ENCODE results near the gene SYTL1. TPM values are rescaled to one million over a fixed set of nuclear protein-coding genes. Genes with fewer than 3 reads are reported as not detected.

SYTL1 gene
- polyA plus RNA-seq, 1 donor from 2014 or later = not detected

DNA sequence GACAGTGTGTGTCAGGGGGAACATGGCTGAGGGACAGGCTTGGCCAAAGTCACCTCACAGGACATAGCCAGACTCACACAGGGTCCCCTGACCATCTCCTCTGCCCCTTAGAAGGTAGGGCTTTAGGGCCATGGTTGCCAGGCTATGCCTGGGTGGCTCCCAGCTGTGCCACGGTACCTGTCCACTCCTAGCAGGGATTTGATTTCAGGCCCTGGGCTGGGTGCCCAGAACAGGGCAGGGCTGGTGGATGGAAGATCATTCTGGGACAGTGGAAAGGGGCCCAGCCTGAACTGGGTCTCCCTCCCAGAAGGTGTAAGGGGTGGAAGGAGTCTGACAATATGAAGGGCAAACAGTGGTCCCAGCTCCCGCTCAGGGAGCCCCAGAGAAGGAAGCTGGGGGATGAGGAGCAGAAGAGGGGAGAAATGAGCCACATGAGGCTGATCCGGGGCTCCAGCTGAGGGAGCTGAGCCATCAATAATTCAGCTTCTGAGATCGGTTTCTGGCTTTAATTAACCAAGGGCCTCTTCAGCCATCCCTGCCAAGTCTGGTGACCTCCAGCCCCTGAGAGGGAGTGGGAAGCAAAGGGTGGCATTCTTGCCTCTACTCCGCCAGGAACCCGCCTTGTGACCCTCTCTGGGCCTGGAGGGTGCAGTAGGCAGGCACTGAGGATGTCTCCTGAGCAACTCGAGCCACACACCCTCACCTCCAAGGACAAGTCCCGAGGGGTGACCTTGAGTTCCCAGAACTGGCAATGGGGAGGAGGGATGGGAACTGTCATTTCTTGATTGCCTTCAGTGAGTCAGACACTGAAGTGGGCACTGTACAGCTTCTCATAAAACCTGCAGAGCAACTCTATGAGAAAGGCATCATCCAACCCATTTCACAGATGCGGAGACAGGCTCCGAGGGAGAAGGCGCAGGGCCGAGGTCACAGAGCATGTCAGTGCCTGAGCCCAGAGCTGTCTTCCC lies 39.2 kb downstream of the SYTL1 start:
- Histone ChIP-seq H3K27me3 (ENCODE audit: insufficient read depth, low read depth, low read length) (peaks cover 10% of the 10 kb centered on the region), H3K4me2 (ENCODE audit: low read length) (no peak overlapping the region), H3K27ac (ENCODE audit: low read length) (no peak overlapping the region), H4K20me1 (ENCODE audit: insufficient read depth) (no peaks in the 10 kb centered on the region), H3K9me3 (ENCODE audit: low read length) (no peaks in the 10 kb centered on the region), H3K9ac (ENCODE audit: low read length) (no peak overlapping the region), H3F3A (ENCODE audit: insufficient read depth, low read length, poor library complexity, severe bottlenecking) (no peaks in the 10 kb centered on the region), H3K79me2 (replicated peaks; ENCODE audit: insufficient read depth, low read length) (no peaks in the 10 kb centered on the region), H3K36me3 (ENCODE audit: insufficient read depth, low read length) (no peaks in the 10 kb centered on the region), H3K9me2 (ENCODE audit: insufficient read depth, low read length) (no peaks in the 10 kb centered on the region), H2AFZ (ENCODE audit: low read depth, low read length) (no peak overlapping the region), H3K4me3 (ENCODE audit: low read length) (no peak overlapping the region)
- TF ChIP-seq, protein P1, sequence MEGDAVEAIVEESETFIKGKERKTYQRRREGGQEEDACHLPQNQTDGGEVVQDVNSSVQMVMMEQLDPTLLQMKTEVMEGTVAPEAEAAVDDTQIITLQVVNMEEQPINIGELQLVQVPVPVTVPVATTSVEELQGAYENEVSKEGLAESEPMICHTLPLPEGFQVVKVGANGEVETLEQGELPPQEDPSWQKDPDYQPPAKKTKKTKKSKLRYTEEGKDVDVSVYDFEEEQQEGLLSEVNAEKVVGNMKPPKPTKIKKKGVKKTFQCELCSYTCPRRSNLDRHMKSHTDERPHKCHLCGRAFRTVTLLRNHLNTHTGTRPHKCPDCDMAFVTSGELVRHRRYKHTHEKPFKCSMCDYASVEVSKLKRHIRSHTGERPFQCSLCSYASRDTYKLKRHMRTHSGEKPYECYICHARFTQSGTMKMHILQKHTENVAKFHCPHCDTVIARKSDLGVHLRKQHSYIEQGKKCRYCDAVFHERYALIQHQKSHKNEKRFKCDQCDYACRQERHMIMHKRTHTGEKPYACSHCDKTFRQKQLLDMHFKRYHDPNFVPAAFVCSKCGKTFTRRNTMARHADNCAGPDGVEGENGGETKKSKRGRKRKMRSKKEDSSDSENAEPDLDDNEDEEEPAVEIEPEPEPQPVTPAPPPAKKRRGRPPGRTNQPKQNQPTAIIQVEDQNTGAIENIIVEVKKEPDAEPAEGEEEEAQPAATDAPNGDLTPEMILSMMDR (IDR thresholded peaks at IDR 0.05; ENCODE audit: poor library complexity, severe bottlenecking) = no peak
- no peak for TF ChIP-seq EP300 (conservative IDR thresholded peaks at IDR 0.05; ENCODE audit: poor library complexity, severe bottlenecking)
- no peak for TF ChIP-seq MXI1 (conservative IDR thresholded peaks at IDR 0.05; ENCODE audit: poor library complexity, severe bottlenecking)
- no peak for TF ChIP-seq SMC3 (conservative IDR thresholded peaks at IDR 0.05; ENCODE audit: poor library complexity)
- no peak for TF ChIP-seq RAD21 (conservative IDR thresholded peaks at IDR 0.05)
- no peak for TF ChIP-seq POLR2AphosphoS5 (IDR thresholded peaks at IDR 0.05)

DNA sequence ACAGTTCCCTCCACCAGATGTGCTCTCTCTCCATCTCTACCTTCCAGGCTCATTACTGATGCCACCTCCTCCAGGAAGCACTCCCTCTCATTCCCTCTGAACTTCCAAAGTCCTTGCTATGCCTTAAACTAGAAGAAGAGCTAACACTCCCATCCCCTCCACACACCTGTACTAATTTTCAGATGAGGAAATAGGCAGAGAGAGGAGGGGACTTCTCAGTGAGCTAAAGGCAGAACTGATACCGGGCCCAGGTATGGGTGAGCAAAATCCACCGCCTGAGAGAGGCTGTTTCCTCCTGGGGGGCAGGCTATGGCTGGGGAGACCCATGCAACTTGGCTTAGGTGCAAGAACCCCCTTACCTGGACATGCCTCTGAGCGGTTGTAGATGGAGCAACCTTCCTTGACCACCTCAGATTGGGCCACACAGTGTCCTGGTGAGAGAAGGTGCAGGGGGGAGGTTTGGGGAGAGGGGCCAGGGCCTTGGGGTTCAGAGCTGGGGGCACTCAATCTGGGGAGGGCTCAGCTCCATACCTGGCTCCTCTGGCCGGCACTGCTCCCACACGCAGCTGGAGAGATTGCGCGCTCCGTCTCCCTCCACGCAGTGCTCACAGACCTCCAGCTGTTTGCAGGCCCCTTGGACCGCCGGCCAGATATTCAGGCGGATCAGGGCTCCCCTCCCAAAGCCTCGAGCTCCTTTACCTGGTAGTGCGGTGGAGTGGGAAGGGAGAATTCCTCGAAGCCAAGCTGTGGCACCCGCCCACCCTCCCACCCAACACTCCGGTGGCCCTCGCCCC lies 40.3 kb downstream of the SYTL1 start:
- no peak for TF ChIP-seq POLR2AphosphoS5 (IDR thresholded peaks at IDR 0.05)
- TF ChIP-seq TAF1 (IDR thresholded peaks at IDR 0.05; ENCODE audit: low read depth) = no peak
- TF ChIP-seq, protein P1 (IDR thresholded peaks at IDR 0.05; ENCODE audit: poor library complexity, severe bottlenecking) = no peak
- no peak for TF ChIP-seq RAD21 (conservative IDR thresholded peaks at IDR 0.05)
- TF ChIP-seq EZH2 (IDR thresholded peaks at IDR 0.05; ENCODE audit: borderline replicate concordance, insufficient read depth, low read length, poor library complexity, severe bottlenecking) = no peak
- TF ChIP-seq MXI1 (conservative IDR thresholded peaks at IDR 0.05; ENCODE audit: poor library complexity, severe bottlenecking) = no peak
- Histone ChIP-seq H3K27me3 (ENCODE audit: insufficient read depth, low read depth, low read length) (peaks cover 10% of the 10 kb centered on the region), H3K27ac (ENCODE audit: low read length) (no peak overlapping the region), H3K4me3 (ENCODE audit: low read length) (no peak overlapping the region), H3K9ac (ENCODE audit: low read length) (no peak overlapping the region), H2AFZ (ENCODE audit: low read depth, low read length) (no peak overlapping the region), H3K79me2 (replicated peaks; ENCODE audit: insufficient read depth, low read length) (no peaks in the 10 kb centered on the region), H3K9me3 (ENCODE audit: low read length) (no peaks in the 10 kb centered on the region), H3K4me2 (ENCODE audit: low read length) (no peak overlapping the region), H3K9me2 (ENCODE audit: insufficient read depth, low read length) (no peaks in the 10 kb centered on the region), H4K20me1 (ENCODE audit: insufficient read depth) (no peaks in the 10 kb centered on the region), H3F3A (ENCODE audit: insufficient read depth, low read length, poor library complexity, severe bottlenecking) (no peaks in the 10 kb centered on the region), H3K36me3 (ENCODE audit: insufficient read depth, low read length) (no peaks in the 10 kb centered on the region)

All from neural cell (in vitro differentiated cells).